HG02798 (cell line): ENCODE results near the gene KCNQ1.

Experiments
- ATAC-seq: cut with Tn5 transposase; IDR thresholded peaks from one replicate; pipeline ENCODE4 v1.9.1; 2021; ENCODE audit warnings: mild to moderate bottlenecking; ENCODE audit not compliant: unreplicated experiment, poor library complexity

The KCNQ1 gene

GRCh38 chr11:2541881-2542361, 97.1 kb downstream of the KCNQ1 start:
- ATAC-seq = no peak

- ATAC-seq = no peak
These were observed 97.6 kb downstream of the KCNQ1 start for GRCh38 chr11:2542406-2542805.

GRCh38 chr11:2547806-2548205, 103.0 kb downstream of the KCNQ1 start:
- no peak for ATAC-seq

GRCh38 chr11:2548596-2548995, 103.8 kb downstream of the KCNQ1 start:
- no peak for ATAC-seq

GRCh38 chr11:2549080-2549479, 104.3 kb downstream of the KCNQ1 start:
- no peak for ATAC-seq

- ATAC-seq = no peak
These were observed 104.7 kb downstream of the KCNQ1 start for GRCh38 chr11:2549491-2549875.

- no peak for ATAC-seq
These were observed 105.2 kb downstream of the KCNQ1 start for GRCh38 chr11:2549876-2550605.

GRCh38 chr11:2550606-2550970, 105.8 kb downstream of the KCNQ1 start:
- no peak for ATAC-seq

GRCh38 chr11:2551131-2551530, 106.3 kb downstream of the KCNQ1 start:
- ATAC-seq = no peak

- ATAC-seq = no peak
These were observed 107.4 kb downstream of the KCNQ1 start for GRCh38 chr11:2552210-2552609.

- ATAC-seq = no peak
These were observed 108.4 kb downstream of the KCNQ1 start for GRCh38 chr11:2553198-2553597.

GRCh38 chr11:2553886-2554285, 109.1 kb downstream of the KCNQ1 start:
- ATAC-seq = no peak

- no peak for ATAC-seq
These were observed 109.8 kb downstream of the KCNQ1 start for GRCh38 chr11:2554338-2555207.

GRCh38 chr11:2555336-2555735, 110.5 kb downstream of the KCNQ1 start:
- no peak for ATAC-seq

GRCh38 chr11:2555891-2556290, 111.1 kb downstream of the KCNQ1 start:
- ATAC-seq = no peak

- no peak for ATAC-seq
These were observed 112.6 kb downstream of the KCNQ1 start for GRCh38 chr11:2557381-2557780.

- no peak for ATAC-seq
These were observed 113.6 kb downstream of the KCNQ1 start for GRCh38 chr11:2558397-2558796.

GRCh38 chr11:2558861-2559526, 114.2 kb downstream of the KCNQ1 start:
- no peak for ATAC-seq

GRCh38 chr11:2559527-2560311, 114.9 kb downstream of the KCNQ1 start:
- ATAC-seq = no peak
